ENCODE measurements around the gene PCCA. TPM values are rescaled to one million over a fixed set of nuclear protein-coding genes. Genes with fewer than 3 reads are reported as not detected.

PCCA gene
- total and polyA plus RNA-seq, 7 donors = 18.0 to 45.6 (median 42.8) TPM

DNA sequence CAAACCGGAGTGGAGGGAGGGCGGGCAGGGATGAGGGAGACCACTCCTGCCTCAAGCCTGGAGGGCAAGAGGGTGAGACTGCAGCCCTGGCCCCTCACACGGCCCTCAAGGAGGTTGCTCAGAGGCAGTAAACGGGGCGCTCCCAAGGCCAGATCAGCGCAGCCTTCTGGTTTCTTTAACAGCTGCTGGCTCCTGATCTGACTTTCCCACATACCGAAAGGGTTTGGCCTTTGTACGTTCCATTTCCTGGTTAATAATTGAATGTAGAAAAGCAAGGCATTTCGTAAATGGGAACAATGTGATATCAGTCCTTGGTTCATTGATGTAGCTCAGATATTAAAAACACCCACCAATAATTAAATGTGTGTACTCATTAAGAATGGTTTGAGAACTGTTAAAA, 428.2 kb downstream of the PCCA start:
- Histone ChIP-seq H3K36me3 (no peaks in the 10 kb centered on the region), H3K4me1 (peaks cover 0 to 9% (median 0%) of the 10 kb centered on the region in 4 donors), H3K27ac (no peak overlapping the region), H3K4me3 (no peak overlapping the region), H3K27me3 (no peaks in the 10 kb centered on the region), H3K9me3 (no peaks in the 10 kb centered on the region)
- WGBS, 2 donors = 20 to 75% methylated on average over 9 of the region's 9 CpGs
- intact Hi-C loops (cut with DNase I) = no loop called here
- TF ChIP-seq POLR2A (IDR thresholded peaks at IDR 0.05) (no peak), EP300 (IDR thresholded peaks at IDR 0.05) (no peak), POLR2AphosphoS5 (IDR thresholded peaks at IDR 0.05) (no peak)
- TF ChIP-seq, protein P1, sequence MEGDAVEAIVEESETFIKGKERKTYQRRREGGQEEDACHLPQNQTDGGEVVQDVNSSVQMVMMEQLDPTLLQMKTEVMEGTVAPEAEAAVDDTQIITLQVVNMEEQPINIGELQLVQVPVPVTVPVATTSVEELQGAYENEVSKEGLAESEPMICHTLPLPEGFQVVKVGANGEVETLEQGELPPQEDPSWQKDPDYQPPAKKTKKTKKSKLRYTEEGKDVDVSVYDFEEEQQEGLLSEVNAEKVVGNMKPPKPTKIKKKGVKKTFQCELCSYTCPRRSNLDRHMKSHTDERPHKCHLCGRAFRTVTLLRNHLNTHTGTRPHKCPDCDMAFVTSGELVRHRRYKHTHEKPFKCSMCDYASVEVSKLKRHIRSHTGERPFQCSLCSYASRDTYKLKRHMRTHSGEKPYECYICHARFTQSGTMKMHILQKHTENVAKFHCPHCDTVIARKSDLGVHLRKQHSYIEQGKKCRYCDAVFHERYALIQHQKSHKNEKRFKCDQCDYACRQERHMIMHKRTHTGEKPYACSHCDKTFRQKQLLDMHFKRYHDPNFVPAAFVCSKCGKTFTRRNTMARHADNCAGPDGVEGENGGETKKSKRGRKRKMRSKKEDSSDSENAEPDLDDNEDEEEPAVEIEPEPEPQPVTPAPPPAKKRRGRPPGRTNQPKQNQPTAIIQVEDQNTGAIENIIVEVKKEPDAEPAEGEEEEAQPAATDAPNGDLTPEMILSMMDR (IDR thresholded peaks at IDR 0.05) = no peak
- no peak for DNase-seq

DNA sequence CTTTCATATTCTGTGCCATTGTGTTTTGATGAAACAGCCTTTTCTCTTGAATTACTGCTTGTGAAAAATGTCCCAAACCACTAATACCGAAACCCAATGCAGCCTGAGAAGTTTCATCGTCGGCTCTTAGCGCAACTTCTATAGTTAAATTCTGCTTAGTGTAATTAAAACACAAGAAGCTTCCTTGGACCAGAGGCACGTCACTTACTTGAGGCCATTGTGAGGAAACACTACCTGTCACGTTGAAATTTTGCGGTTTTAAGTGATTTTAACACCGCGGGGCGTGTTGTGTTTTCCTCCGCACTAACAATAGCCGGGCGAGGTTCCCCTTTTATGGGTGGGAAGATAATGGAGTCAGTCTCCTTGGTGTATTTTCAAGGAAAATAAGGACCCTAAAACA, 428.8 kb downstream of the PCCA start:
- intact Hi-C loops (cut with DNase I) = no loop called here
- no peak overlapping the region for H3K4me3 ChIP-seq
- DNase-seq = no peak
- H3K27me3 ChIP-seq = no peaks in the 10 kb centered on the region
- no peaks in the 10 kb centered on the region for H3K9me3 ChIP-seq
- WGBS, 2 donors = 17 to 55% methylated on average over 13 of the region's 13 CpGs
- H3K27ac ChIP-seq = no peak overlapping the region
- H3K36me3 ChIP-seq = no peaks in the 10 kb centered on the region
- peaks cover 0 to 9% (median 0%) of the 10 kb centered on the region in 4 donors for H3K4me1 ChIP-seq
- TF ChIP-seq POLR2A (IDR thresholded peaks at IDR 0.05) (no peak), EP300 (IDR thresholded peaks at IDR 0.05) (no peak), POLR2AphosphoS5 (IDR thresholded peaks at IDR 0.05) (no peak)
- TF ChIP-seq, protein P1 (IDR thresholded peaks at IDR 0.05) = no peak

DNA sequence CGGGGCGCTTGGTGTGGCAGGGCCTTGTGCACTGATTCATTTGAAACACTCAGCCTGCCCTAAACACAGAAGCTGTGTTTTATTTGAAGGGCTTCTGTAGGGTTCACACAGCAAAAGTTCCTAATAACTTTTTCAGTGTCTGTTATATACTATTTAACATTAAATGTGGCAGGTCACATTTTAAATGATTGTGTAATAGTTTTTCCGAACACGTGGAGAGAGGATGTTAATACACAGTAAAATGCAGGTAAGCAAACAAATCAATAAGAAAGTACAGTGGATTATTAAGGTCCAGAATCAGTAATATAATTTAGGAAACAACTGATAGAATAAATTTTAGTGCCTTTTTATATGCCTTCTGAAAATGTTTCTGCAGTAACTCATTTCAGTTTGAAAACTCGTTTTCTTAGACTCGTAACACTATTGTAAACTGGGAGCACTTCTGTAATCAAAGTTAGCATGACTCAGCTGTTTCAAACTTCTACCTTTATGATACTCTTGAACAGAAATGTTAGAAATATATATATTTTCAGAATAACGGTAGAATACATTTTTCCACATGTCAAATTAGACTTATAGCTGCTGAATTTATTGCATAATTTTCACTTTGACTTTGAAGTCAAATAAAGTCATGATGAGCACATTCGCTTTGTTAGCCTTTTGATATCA, 429.6 kb downstream of the PCCA start:
- Histone ChIP-seq H3K4me1 (peaks cover 0 to 9% (median 0%) of the 10 kb centered on the region in 4 donors), H3K27ac (no peak overlapping the region), H3K36me3 (no peaks in the 10 kb centered on the region), H3K4me3 (no peak overlapping the region), H3K27me3 (no peaks in the 10 kb centered on the region), H3K9me3 (no peaks in the 10 kb centered on the region)
- TF ChIP-seq EP300 (IDR thresholded peaks at IDR 0.05) = no peak
- TF ChIP-seq POLR2AphosphoS5 (IDR thresholded peaks at IDR 0.05) = no peak
- TF ChIP-seq, protein P1 (IDR thresholded peaks at IDR 0.05) = no peak
- TF ChIP-seq POLR2A (IDR thresholded peaks at IDR 0.05) = no peak
- intact Hi-C loops (cut with DNase I) = no loop called here
- 53 to 83% methylated on average over 8 of the region's 8 CpGs for WGBS, 2 donors
- no peak for DNase-seq

DNA sequence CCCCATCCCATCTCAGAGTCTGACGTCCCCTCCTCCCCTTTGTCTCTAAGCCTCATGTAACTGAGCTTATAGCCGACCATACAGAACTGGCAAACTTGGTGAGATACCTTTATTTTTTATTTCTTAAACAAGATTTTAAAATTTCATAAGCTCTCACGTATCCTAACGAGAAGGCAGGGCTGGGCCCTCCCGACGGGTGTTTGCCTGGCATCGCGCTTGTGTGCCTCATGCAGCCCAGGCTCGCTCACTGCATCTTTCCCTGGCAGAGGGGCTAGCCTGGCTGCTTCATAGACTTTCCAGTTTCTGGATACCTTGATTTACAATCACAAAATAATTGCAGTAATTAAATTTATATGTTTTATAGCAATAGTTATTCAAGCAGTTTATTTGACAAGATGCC, 430.7 kb downstream of the PCCA start:
- Histone ChIP-seq H3K4me1 (peaks cover 0 to 1% (median 0%) of the 10 kb centered on the region in 4 donors), H3K27me3 (no peaks in the 10 kb centered on the region), H3K36me3 (no peaks in the 10 kb centered on the region), H3K27ac (no peak overlapping the region), H3K9me3 (no peaks in the 10 kb centered on the region), H3K4me3 (no peak overlapping the region)
- TF ChIP-seq, protein P1 (IDR thresholded peaks at IDR 0.05) = no peak
- TF ChIP-seq POLR2AphosphoS5 (IDR thresholded peaks at IDR 0.05) (no peak), EP300 (IDR thresholded peaks at IDR 0.05) (no peak), POLR2A (IDR thresholded peaks at IDR 0.05) (no peak)
- no peak for DNase-seq
- WGBS, 2 donors = 96% methylated on average over 9 of the region's 9 CpGs
- intact Hi-C loops (cut with DNase I) = no loop called here
